Transverse colon (tissue), 4 donors: ENCODE results near the gene APOA5. TPM values are rescaled to one million over a fixed set of nuclear protein-coding genes. Genes with fewer than 3 reads are reported as not detected.

Experiments used
- DNase-seq: peaks from one replicate; pipeline ENCODE4 v3.0.0-alpha.2; 2019
- H3K27ac ChIP-seq, 4 donors: fragments of 200-600 bp; sonication (generic); 2 replicates each; pipeline ENCODE4 v1.5.1; 2016 to 2018; ENCODE audit warnings: inconsistent platforms in 4 of 4
- H3K27me3 ChIP-seq: fragments of 200-600 bp; sonication (generic); 2 replicates; pipeline ENCODE4 v1.5.1; 2017; ENCODE audit warnings: inconsistent platforms
- H3K36me3 ChIP-seq, 4 donors: fragments of 200-600 bp; sonication (generic); 2 replicates each; pipeline ENCODE4 v1.5.1; 2017 to 2019; ENCODE audit warnings: inconsistent platforms in 4 of 4
- H3K4me1 ChIP-seq, 4 donors: fragments of 200-600 bp; sonication (generic); 2 replicates each; pipeline ENCODE4 v1.5.1; 2017 to 2020; ENCODE audit warnings: inconsistent platforms in 4 of 4
- H3K4me3 ChIP-seq, 4 donors: fragments of 200-600 bp; sonication (generic); 1 replicate in 1 of 4; 2 replicates in 3 of 4; pipeline versions ENCODE4 v1.5.1 to v1.6.1; 2017 to 2019; ENCODE audit warnings: inconsistent platforms in 4 of 4
- H3K9me3 ChIP-seq, 2 donors: fragments of 200-600 bp; sonication (generic); 2 replicates each; pipeline ENCODE4 v1.5.1; 2017 to 2019; ENCODE audit warnings: inconsistent platforms in 2 of 2
- CTCF ChIP-seq, 5 experiments: fragments of 200-600 bp in 3 of 5; fragments of 450-650 bp in 2 of 5; sonication (generic) in 3 of 5; IDR thresholded peaks; 1 replicate in 2 of 5; 2 replicates in 3 of 5; pipeline ENCODE4 v1.5.1; 2016 to 2017; ENCODE audit warnings: antibody characterized with exemption in 5 of 5, inconsistent platforms in 3 of 5, mild to moderate bottlenecking in 2 of 5, moderate library complexity in 1 of 5
- EP300 ChIP-seq: sonication (generic); formaldehyde crosslinking; IDR thresholded peaks from one replicate; pipeline ENCODE4 v1.6.1; 2017; ENCODE audit warnings: antibody characterized with exemption, low read depth
- POLR2A ChIP-seq: fragments of 450-650 bp; IDR thresholded peaks from one replicate; pipeline ENCODE4 v1.6.1; 2016; ENCODE audit warnings: antibody characterized with exemption, mild to moderate bottlenecking, moderate library complexity
- POLR2AphosphoS5 ChIP-seq, 3 donors: sonication (generic); formaldehyde crosslinking; IDR thresholded peaks; one replicate each; pipeline ENCODE4 v1.6.1; 2016; ENCODE audit warnings: antibody characterized with exemption in 3 of 3
- WGBS, 2 donors: methylation state at CpG; one replicate each; pipeline ENCODE4 v1.1.5; 2018; ENCODE audit warnings: low coverage in 1 of 2; 5-methylcytosine and 5-hydroxymethylcytosine counted together
- in situ Hi-C, 4 donors: fragments of 200-750 bp; cut with MboI; loops; one replicate each; pipeline versions ENCODE4 v1.15.0 to v1.15.1; 2017; ENCODE audit warnings: low sequenced_read_pairs in 3 of 4, low pct_ligation_motif_present in 1 of 4, low pct_unique_long_range_greater_than_20kb in 1 of 4
- intact Hi-C: fragments of 100-400 bp; cut with DNase I; formaldehyde crosslinking; loops from one replicate; pipeline ENCODE4 v1.15.1; 2023; ENCODE audit warnings: low total_unique reads
- total RNA-seq, 4 donors: library from RNA; depleted of rRNA; stranded (reverse); fragments of >200 nt; gene quantifications; one replicate each; pipeline ENCODE4 v1.1.0, GENCODE V29; 2016

APOA5 gene
- total RNA-seq, 4 donors from 2014 or later = not detected

- intact Hi-C loops (no loop called here), in situ Hi-C loops (no loop called here)
- Histone ChIP-seq H3K4me1 (no peaks in the 10 kb centered on the region), H3K36me3 (peaks cover 0 to 57% (median 24%) of the 10 kb centered on the region in 4 donors), H3K4me3 (no peak overlapping the region), H3K27me3 (no peaks in the 10 kb centered on the region), H3K9me3 (no peaks in the 10 kb centered on the region), H3K27ac (no peak overlapping the region)
- no peak for TF ChIP-seq POLR2A
- TF ChIP-seq EP300 = no peak
- no peak for TF ChIP-seq CTCF (IDR thresholded peaks at IDR 0.05)
- TF ChIP-seq POLR2AphosphoS5 (IDR thresholded peaks at IDR 0.05) = no peak
- no peak for DNase-seq
- 95% methylated on average over 2 of the region's 2 CpGs for WGBS, 2 donors
Measured at GRCh38 chr11:116750070-116750718, 41.5 kb downstream of the APOA5 start.

GRCh38 chr11:116742104-116742503, 49.6 kb downstream of the APOA5 start:
- H3K9me3 ChIP-seq = no peaks in the 10 kb centered on the region
- peaks cover 0 to 7% (median 0%) of the 10 kb centered on the region in 4 donors for H3K36me3 ChIP-seq
- no peak overlapping the region for H3K4me3 ChIP-seq
- DNase-seq = no peak
- TF ChIP-seq EP300 = no peak
- TF ChIP-seq POLR2AphosphoS5 (IDR thresholded peaks at IDR 0.05) = no peak
- TF ChIP-seq POLR2A = no peak
- no peak for TF ChIP-seq CTCF (IDR thresholded peaks at IDR 0.05)
- intact Hi-C loops = no loop called here
- no peaks in the 10 kb centered on the region for H3K4me1 ChIP-seq
- in situ Hi-C loops = no loop called here
- WGBS, 2 donors = 85 to 89% methylated on average over 4 to 6 of the region's 6 CpGs
- H3K27me3 ChIP-seq = no peaks in the 10 kb centered on the region
- H3K27ac ChIP-seq = no peak overlapping the region

DNA sequence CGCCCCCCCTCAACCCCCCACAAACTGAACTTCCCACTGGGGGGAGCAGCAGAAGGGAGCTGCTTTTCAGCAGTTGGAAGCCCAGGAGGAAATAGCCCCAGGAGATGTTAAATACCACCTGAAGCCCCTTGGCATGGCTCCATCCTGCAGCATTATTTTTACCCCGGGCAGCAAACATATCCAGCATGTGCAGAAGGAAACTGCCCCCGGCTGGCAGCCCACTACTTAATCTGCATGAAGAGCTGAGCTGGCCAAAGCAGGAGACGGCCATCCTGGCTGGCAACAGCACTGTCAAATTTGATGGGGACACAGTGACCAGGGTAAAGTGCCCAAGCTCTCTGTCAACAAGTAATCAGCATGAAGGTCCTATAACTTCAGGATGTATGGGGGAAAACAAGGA, 50.9 kb downstream of the APOA5 start:
- Histone ChIP-seq H3K27me3 (no peaks in the 10 kb centered on the region), H3K4me1 (no peaks in the 10 kb centered on the region), H3K27ac (no peak overlapping the region), H3K9me3 (no peaks in the 10 kb centered on the region), H3K4me3 (no peak overlapping the region), H3K36me3 (no peaks in the 10 kb centered on the region)
- 75% methylated on average over 4 of the region's 4 CpGs; no CpG with 5 or more reads in 1 of the 2 donors for WGBS, 2 donors
- in situ Hi-C loops (no loop called here), intact Hi-C loops (no loop called here)
- TF ChIP-seq POLR2AphosphoS5 (IDR thresholded peaks at IDR 0.05) = no peak
- TF ChIP-seq CTCF (IDR thresholded peaks at IDR 0.05) = no peak
- no peak for TF ChIP-seq POLR2A
- no peak for TF ChIP-seq EP300
- no peak for DNase-seq

Other genes starting within 250 kb of the APOA5 start
- gene BUD13, start 18.9 kb downstream of the APOA5 start, total RNA-seq = 10 to 100 TPM in 3 of 4 donors, 1 to 10 TPM in 1; 6.7 to 21.9 (median 14.0) TPM
- 10 to 100 TPM; 13.1 to 20.9 (median 16.4) TPM for gene ZPR1, start 3.9 kb downstream of the APOA5 start, total RNA-seq
- gene APOA4, start 31.4 kb upstream of the APOA5 start, total RNA-seq = not detected
- 1 to 10 TPM in 2 of 4 donors, not detected in 2; 3.0 to 5.3 TPM for gene APOC3, start 38.0 kb upstream of the APOA5 start, total RNA-seq
- 100 to 1,000 TPM in 1 of 4 donors, not detected in 3; 169 TPM for gene APOA1, start 45.7 kb upstream of the APOA5 start, total RNA-seq